HG02840 (cell line): ENCODE results near the gene HIF3A.
"Not testable (repeated sequence)": the region's sequence is repeated elsewhere in the genome, so short reads cannot be mapped to it uniquely, and the experiment has no call there.

ENCODE experiments used
- ATAC-seq: cut with Tn5 transposase; IDR thresholded peaks from one replicate; pipeline ENCODE4 v1.9.1; 2021; ENCODE audit warnings: mild to moderate bottlenecking, moderate library complexity, moderate number of reproducible peaks; ENCODE audit not compliant: unreplicated experiment, low FRiP score

The HIF3A gene

GRCh38 chr19:46353730-46354528 lies 57.1 kb downstream of the HIF3A start:
- no peak for ATAC-seq

- no peak for ATAC-seq
Observed at GRCh38 chr19:46355234-46356148, 58.6 kb downstream of the HIF3A start.

- no peak for ATAC-seq
Observed at GRCh38 chr19:46356149-46357055, 59.6 kb downstream of the HIF3A start.

DNA sequence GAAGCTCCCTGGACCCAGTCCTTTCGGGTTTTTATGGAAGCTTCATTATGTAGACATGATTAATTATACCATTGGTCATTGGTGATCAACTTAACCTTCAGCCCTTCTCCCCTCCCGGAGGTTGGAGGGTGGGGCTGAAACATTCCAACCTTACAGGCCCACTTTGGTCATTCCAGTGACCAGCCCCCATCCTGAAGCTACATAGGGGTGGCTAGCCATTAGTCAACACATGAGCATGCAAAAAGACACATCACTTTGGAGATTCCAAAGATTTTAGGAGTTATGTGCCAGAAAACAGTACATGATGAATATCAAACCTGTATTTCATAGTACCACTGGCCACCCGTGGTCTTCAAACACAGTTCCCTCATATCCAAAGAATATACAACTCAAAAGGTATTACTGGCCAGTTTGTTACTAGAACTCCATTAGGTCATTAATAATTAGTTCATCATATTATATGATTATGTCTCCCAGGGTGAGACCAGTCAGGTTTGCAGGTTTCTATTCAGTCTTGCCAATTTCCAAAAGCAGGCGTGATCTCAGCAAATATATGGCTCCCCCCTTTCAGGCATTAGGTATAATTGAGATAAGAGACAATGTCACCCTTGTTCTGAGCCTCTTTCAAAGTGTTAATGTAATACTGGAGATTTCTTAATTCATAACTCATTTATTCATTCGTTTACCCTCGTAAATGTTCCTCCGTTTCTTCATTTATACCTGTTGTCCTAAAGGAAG lies 61.2 kb downstream of the HIF3A start:
- no peak for ATAC-seq

- ATAC-seq: no peak
Observed at GRCh38 chr19:46361915-46362314, 65.1 kb downstream of the HIF3A start.

GRCh38 chr19:46364359-46364758 lies 67.5 kb downstream of the HIF3A start:
- no peak for ATAC-seq

DNA sequence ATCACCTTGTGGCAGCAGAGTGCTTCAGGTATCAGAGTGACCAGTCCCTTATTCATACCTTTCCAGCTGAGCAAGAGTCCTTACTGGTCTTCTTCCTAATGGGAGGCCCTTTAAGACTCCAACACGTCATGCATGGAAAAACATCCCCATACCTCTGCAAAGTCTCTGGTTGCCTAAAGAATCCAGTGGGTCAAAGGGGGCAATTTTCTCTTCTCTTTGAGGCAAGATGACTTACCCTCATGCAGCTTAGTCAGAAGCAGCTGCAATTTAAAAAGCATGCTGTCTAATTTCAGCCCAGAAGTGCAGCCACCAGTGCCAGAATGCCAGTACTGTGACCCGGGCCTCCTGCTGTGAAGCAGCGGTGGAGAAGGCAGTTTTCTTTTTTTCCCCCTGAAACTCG lies 68.7 kb downstream of the HIF3A start:
- ATAC-seq: no peak

DNA sequence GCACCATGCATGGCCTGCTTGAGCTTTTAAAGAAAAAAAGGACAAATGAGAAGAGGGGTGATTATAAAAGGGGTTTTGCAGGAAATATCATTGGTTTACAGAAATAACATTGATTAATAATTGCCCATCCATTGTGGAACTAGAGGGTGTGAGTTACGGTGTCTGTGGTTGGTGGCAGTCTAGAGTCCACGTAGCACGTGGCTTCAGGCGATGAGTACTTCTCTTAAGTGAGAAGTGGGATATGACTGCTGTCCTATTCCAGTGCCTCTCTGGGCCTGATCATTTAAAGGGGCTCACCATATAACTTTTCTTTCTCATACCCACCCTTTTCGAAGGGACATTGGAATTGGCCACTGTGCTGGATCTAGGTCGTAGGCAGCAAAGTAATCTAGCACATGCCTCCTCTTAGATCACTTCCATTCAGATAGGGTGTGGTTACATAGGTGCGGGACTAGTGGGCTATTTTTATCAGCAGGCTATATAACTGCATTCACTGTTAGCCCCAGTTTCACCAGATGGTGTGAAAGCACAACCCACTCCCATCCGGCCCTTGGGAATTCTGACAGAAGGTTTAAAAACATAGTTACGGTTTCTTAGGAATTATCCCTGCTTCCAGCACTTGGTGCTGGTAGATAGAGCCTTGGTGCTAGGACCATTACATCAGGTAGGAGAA lies 69.9 kb downstream of the HIF3A start:
- ATAC-seq: no peak

DNA sequence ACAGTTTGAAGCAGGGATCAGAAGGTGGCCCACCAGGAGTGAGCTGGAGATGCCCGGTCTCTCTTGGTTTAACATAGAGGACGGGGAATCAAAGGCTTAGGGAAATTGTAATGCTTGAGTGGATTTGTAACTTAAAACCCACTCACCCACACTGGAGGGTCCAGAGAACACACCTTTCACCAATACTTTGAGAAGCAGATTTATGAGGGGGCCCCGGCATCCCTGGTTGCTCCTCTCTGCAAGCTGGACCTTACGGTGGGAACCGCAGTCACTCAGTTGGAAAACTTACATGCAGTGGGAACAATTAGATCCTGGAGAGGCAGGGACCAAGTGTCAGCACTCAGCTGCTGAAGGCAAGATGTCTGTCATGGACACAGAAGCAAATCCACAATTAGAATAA lies 70.6 kb downstream of the HIF3A start:
- no peak for ATAC-seq

GRCh38 chr19:46368116-46368515 lies 71.3 kb downstream of the HIF3A start:
- ATAC-seq: no peak

- no peak for ATAC-seq
Observed at GRCh38 chr19:46369817-46370216, 73.0 kb downstream of the HIF3A start.

- no peak for ATAC-seq
Observed at GRCh38 chr19:46371371-46371901, 74.6 kb downstream of the HIF3A start.

GRCh38 chr19:46372901-46373490 lies 76.2 kb downstream of the HIF3A start:
- no peak for ATAC-seq

GRCh38 chr19:46373491-46374359 lies 76.9 kb downstream of the HIF3A start:
- ATAC-seq: no peak

- no peak for ATAC-seq
Observed at GRCh38 chr19:46374536-46375475, 78.0 kb downstream of the HIF3A start.

DNA sequence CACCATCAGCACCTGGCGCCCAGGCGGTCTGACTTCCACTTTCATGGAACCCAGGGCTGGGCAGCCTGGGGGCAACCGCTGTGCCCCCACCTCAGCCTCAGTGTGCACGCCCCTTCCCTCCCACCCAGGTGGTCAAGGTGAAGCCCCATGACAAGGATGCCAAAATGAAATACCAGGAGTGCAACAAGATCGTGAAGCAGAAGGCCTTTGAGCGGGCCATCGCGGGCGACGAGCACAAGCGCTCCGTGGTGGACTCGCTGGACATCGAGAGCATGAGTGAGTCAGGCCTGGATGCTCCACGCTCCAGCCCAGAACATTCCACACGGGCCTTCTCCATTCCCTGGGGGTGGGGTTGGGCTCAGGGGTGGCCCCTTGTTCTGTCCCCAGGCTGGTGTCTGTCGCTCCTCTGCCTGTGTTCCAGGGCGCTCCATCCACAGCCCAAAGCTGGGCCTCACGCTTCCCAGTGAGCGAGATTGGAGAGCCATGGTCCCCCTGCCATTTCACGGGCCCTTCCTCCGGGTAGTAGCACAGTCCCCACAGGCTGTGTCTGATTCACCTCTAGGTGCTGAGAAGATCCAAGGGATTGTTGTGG lies 78.7 kb downstream of the HIF3A start:
- not testable (repeated sequence) for ATAC-seq
